HuH-7.5 (cell line): Measurements from ENCODE around the gene SELENOM.
"Not testable (repeated sequence)": the region's sequence is repeated elsewhere in the genome, so short reads cannot be mapped to it uniquely, and the experiment has no call there.

Experiments used
- DNase-seq: peaks from one replicate; pipeline ENCODE4 v3.0.0; 2011; ENCODE audit warnings: low spot score

The SELENOM gene

GRCh38 chr22:31078389-31078788 lies 29.0 kb downstream of the SELENOM start:
- peak; percentile 22 for DNase-seq

- no peak for DNase-seq
These were observed 29.7 kb downstream of the SELENOM start for GRCh38 chr22:31077681-31078080.

- DNase-seq: no peak
These were observed 31.4 kb downstream of the SELENOM start for GRCh38 chr22:31075961-31076360.

GRCh38 chr22:31073545-31074145 lies 33.7 kb downstream of the SELENOM start:
- not testable (repeated sequence) for DNase-seq

GRCh38 chr22:31073125-31073524 lies 34.2 kb downstream of the SELENOM start:
- not testable (repeated sequence) for DNase-seq

GRCh38 chr22:31069691-31070314 lies 37.6 kb downstream of the SELENOM start:
- not testable (repeated sequence) for DNase-seq

GRCh38 chr22:31068970-31069369 lies 38.4 kb downstream of the SELENOM start:
- DNase-seq: no peak

GRCh38 chr22:31064369-31064768 lies 43.0 kb downstream of the SELENOM start:
- DNase-seq: no peak

- no peak for DNase-seq
These were observed 44.7 kb downstream of the SELENOM start for GRCh38 chr22:31062566-31063230.

GRCh38 chr22:31059663-31060062 lies 47.7 kb downstream of the SELENOM start:
- not testable (repeated sequence) for DNase-seq

- no peak for DNase-seq
These were observed 50.3 kb downstream of the SELENOM start for GRCh38 chr22:31056986-31057599.

GRCh38 chr22:31055635-31056159 lies 51.7 kb downstream of the SELENOM start:
- peak; percentile 90 for DNase-seq

- DNase-seq: no peak
These were observed 52.2 kb downstream of the SELENOM start for GRCh38 chr22:31055117-31055634.
